Measurements from ENCODE around the gene B4GALT1.

B4GALT1 gene

DNA sequence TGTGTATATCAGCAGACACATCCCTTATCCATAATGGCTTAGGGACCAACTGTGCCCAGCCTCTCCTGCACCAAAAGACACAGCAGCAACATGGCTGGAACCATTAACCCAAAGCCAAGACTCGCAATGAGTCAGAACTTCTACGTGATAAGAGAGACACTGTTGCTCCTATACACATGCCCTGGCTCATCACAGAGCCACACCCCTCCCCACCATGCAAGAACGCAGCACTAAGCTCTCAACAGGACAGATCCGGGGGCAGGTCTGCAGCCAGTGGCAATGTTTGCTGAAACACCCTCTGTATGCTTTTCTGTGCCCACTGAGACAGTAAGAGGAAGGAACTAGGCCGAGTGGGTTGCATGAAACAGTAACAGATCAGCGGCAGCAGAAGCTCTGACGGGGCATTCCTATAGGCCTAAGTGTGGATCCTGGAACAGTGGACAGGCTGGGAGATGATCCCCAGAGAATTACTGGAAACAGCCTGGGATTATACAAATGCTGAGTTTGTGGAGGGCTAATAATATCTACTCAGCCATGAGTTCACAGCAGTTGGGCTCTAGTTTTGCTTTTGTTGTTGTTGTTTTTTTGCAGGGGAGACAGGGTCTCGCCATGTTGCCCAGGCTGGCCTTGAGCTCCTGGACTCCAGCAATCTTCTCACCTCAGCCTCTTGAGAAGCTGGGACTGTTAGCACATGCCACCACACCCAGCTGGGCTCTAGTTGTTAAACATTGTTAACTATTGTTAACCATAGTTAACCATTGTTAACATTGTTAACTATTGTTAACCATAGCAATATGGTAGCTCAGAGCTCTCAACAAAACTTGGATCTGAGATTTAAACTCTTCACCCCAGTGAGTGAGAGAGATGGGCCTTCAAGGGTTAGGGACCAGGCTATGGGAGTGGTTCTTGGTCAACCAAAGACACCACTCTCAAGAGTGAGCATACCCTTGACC, 41.0 kb downstream of the B4GALT1 start:
- in situ Hi-C loops (cut with MboI; ENCODE audit: low sequenced_read_pairs): no loop called here

DNA sequence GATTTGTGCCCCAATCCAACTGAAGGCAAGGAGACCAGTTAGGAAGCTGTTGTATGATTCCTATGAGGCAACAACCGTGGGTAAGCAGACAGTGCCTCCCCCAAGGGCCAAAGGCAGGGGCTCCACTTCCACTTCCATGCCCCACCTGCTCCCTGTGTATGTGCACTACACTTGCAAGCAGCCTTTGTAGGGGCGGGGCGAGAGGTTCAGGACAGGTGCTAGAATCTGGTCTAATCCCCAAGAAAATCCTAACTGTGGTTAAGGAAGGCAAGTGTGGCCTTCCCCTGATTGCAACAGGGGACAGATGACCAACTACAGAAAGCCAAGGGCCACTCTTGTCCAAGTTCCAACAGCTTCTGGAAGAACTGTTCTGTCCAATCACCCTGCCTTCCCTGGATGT, 41.7 kb downstream of the B4GALT1 start:
- in situ Hi-C loops (cut with MboI; ENCODE audit: low sequenced_read_pairs): no loop called here

DNA sequence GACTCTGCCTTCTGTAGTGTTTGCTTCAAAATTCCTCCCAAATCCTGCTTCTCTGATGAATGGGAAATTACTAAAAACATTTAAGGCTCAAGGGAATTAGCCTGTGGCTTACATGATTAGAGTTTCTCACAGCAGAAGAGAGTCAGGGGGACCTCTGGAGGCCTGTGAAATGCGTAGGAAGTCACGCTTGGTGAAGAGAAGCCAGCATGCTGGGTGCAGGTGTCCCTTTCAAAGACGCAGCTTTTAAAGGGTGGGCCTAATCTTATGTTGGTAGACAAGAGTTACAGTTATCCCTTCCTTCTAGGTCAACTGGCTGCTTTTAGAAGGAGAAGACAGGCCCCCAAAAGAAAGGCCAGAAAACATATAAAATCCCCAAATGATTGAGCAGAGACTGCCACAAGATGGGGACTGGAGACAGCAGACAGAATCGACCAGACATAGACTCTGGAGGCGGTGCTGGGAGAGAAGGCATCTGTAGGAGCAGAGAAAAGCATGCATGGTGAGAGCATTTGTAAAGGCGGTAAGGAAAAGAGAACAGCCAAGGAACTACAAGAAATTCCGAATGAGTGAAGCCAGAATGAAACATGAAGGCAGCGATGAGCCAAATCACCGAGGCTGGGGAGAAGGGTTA, 42.3 kb downstream of the B4GALT1 start:
- in situ Hi-C loops (cut with MboI; ENCODE audit: low sequenced_read_pairs): no loop called here

DNA sequence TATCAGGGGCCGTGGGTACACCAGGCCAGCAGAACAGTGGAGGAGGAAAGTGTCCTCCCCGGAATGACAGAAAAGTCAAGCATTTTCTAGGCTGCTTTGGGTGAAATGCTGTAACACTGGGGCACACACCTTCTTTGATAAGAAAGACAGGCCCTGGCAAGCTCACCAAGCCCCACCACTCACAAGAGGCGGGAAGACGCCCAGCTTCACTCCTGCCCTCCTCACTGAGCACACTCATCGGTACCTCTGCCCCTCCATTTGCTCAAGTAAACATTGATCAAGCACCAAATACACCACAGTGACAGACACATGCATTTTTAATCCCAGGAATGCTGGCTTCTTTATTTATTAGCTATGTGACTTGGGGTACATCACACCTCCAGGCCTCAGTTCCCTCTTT, 43.1 kb downstream of the B4GALT1 start:
- in situ Hi-C loops (cut with MboI; ENCODE audit: low sequenced_read_pairs): no loop called here

DNA sequence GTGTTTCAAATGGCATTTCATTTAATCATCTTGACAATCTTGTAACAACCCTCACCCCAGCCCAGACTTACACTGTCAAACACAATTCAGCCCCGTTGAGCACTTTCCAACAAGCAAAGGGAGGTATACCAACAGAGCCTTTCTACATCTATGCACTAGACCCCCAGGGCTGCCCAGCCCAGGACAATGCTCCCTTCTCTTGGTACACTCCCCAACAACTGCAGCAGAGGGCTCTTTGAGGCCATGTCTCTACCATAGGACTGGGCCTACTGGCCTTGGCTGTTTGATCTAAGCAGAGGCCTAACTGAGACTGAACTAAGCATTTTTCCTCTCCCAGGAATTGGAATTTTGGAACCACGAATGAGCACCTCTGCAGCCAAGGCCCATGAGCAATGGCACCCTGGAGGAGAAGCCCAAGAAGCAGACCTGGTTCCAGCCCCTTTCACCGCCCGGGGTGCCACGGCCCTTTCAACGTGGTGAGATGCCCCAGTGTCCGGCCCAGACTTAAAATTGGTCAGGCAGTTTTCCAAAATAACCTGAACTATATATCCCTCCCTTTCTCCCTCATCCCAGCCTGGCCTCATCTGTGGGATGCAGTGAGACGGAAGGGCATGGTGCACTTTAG, 43.6 kb downstream of the B4GALT1 start:
- in situ Hi-C loops (cut with MboI; ENCODE audit: low sequenced_read_pairs): no loop called here

DNA sequence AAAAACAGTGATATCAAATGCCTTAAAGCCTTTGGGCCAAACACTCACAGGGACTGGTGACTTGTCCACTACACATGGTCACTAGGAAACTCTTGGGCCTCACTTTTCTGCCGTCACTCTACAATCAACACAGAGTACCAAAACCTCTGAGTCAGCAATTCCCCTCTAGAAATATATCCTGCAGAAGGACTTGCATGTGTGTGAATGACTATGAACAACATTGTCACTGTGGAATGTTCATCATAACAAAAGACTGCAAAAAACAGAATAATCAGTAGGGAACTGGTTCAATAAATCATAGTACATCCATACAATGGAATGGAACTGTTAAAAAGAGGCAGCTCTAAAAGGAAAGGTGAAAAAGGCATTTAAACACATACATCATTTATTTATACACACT, 46.5 kb downstream of the B4GALT1 start:
- in situ Hi-C loops (cut with MboI; ENCODE audit: low sequenced_read_pairs): no loop called here

DNA sequence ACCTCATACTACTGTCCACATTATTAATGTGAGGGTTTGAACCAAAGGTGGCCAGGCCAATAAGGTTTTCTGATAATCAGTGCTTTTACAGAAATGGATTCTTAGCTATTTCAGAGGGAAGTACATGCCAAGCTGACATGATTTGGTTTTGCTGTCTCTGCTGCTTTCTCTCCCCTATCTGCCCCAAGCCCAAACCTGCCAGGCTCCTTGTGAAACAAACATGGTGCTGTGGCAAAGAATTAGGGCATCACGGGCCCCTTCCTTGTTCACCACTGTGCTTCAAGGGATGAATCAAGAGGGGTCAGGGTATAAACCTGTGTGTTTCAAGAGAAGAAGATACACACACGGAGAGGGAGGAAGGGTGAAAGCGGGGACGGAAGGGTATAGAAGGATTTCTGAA, 49.3 kb downstream of the B4GALT1 start:
- in situ Hi-C loops (cut with MboI; ENCODE audit: low sequenced_read_pairs): no loop called here

DNA sequence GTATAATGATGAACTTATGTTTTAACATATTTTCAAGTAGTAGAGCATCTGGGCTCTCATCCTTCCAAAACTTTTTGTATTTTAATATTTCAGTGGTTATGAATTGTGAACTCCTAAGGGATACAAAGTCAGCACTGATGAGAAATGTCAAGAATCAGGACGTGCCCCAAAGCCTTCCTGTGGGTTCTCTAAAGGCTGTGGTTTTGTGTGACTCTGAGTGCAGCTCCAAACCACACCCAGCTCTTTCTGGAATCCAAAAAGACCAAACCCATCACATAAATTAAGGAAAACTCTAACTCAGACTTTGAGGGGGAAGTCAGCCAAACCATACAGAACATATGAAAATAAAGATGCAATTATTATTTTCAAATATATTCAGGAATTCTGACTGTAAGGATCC, 49.8 kb downstream of the B4GALT1 start:
- in situ Hi-C loops (cut with MboI; ENCODE audit: low sequenced_read_pairs): no loop called here

DNA sequence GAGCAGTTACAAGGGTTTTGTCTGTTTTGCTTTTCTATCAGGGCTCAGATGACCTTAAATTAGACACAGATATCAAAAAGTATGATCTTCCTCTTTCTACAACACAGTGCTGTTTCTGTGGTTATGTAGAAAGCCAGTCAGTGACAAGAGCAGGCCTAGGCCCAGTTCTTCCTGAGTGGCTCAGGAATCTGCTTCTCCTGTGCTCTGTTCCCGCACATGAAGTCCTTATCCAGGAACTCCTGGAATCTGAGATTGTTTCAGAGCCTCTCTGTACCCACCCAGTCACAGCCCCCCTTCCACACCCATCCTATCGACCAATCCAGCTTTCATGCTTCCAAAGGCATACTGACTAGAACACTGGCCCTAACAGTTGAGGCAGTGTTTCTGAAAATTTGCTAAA, 50.3 kb downstream of the B4GALT1 start:
- in situ Hi-C loops (cut with MboI; ENCODE audit: low sequenced_read_pairs): no loop called here

DNA sequence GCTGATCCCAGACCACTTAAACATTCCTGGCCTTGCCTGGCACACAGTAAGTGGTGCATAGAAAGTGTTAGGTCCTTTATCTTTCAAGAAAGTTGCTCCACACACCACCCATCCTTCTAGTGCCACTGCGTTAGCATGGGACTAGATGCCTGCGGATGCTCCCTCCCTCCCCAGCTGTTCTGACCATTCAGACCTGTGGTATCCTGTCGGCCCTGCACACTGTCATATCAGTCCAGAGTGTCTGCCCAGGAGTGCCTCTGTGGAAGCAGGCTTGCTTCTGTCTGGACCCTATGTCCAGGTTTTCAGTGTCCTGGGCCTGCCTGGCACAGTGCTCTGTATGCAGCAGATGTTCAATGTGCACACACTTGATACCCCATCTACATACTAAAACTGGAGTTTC, 52.4 kb downstream of the B4GALT1 start:
- in situ Hi-C loops (cut with MboI; ENCODE audit: low sequenced_read_pairs): no loop called here

DNA sequence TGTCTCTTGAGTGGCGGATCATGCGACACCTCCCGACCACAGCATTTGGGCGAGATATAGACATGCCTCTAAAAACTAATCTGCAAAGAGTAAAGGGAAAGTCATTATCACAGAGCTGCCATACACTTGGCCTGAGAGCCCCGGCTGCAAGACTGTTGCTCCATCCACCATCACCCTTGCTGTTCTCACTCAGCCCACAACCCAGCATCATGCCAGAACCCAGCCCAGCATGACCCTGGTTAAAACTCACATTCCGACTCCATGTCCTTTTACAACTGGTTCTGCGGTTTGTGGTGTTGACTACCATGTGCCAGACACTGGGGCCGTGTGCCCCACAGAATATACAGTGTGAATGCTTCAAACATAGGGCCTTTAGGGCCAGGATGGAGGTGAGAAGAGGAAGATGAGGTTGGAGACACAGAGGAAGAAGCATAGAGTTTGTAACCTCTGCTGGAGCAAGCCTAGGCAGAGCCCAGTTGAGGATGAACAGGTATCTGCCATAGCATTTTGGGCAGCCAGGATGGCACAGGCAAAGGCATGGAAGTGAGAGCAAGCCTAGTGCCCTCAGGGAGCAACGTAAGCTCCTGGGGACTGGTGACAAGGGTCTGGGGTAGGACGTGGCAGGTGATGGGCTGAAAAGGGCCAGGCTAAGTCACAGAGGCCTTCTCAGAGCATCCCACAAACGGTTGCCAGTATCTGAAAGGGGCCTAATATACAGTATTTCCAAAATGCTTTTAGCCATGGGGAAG, 53.2 kb downstream of the B4GALT1 start:
- in situ Hi-C loops (cut with MboI; ENCODE audit: low sequenced_read_pairs): no loop called here

DNA sequence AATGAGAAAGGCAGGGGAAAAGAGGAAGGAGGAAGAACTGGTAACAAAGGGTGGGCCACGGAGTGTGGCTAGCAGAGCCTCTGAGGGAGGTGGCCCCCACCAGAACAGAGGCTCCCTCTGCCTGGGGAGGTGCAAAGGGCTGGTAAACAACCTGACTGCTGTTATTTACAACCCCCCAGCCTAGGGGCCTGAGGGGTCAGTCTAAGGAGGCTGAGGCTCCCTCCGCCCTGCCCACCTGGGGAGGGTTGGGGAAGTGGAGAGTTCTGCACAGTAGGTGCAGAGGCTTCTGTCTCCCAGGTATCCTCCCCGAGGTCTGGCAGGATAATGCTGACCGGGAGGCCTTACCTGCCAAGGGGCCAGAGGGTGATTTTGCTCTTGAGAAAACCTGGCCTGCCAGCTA, 55.0 kb downstream of the B4GALT1 start:
- in situ Hi-C loops (cut with MboI; ENCODE audit: low sequenced_read_pairs): no loop called here

DNA sequence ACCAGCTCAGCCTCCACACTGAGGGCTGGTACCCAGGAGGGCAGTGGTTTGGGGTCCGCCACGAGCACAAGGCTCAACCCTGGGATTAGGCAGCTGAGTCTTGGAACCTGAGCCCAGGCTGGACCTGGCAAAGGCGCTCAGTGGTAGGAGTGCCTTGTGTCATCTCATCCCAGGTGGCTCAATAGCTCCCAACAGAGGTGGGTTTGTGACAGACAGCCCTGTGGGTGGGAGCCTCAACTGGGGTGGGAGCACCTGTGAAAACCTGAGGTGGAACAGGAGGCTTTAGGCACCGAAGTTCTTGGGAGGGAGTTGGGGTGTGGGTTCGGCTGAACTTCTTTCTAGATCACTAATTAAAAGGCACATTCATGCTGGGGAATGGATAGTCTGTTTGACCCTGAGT, 55.5 kb downstream of the B4GALT1 start:
- in situ Hi-C loops (cut with MboI; ENCODE audit: low sequenced_read_pairs): no loop called here

DNA sequence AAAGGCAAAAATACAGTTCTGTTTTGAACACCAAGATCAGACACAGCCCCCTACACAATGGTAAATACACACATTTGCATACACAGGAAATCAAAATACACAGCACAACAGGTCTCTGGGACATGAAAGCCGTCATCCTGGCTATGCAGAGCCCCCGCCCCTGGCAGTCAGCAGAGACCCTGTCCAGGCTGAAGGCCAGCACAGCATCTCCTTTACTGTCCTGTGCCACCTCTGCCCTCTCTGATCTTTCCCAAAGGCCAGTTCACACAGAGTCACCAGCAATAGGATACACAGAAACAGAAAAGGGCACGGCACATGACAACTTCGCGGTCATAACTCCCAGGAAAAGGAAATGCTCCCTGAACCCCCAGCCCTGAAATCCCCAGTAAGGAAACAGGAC, 56.5 kb downstream of the B4GALT1 start:
- in situ Hi-C loops (cut with MboI; ENCODE audit: low sequenced_read_pairs): no loop called here

DNA sequence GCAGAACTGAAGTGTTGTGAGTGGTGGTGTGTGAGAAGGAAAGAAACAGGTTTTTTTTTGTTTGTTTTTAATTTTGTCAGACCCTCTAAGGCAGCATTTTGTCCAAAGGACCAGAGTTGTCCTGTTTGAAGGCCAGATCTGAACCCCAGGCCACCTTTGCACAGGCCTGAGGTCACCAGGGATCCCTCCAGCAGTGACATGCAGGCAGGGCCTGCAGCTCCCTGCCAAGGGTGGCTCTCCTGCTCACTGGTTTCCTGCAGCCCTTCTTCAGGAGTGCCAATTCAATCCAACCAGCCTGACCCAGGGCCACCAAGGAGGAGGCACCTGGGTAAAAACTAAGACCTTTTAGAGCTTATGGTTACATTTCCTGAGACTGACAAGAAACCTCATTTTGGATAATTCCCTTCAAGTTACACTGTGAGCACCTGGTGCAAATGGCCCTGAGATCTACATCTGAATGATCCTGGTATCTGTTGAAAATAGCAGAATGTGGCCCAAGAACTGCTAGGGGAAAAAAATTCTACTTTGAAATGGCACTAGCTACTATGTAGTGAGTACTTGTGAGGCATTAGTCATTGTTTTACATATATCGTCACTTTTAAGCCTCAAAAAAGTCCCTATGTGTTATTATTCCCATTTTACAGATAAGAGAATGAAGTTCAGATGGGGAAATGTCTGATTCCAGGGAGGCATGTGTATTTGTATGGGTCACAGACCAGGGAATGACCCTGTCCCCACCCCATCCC, 57.1 kb downstream of the B4GALT1 start:
- in situ Hi-C loops (cut with MboI; ENCODE audit: low sequenced_read_pairs): no loop called here

DNA sequence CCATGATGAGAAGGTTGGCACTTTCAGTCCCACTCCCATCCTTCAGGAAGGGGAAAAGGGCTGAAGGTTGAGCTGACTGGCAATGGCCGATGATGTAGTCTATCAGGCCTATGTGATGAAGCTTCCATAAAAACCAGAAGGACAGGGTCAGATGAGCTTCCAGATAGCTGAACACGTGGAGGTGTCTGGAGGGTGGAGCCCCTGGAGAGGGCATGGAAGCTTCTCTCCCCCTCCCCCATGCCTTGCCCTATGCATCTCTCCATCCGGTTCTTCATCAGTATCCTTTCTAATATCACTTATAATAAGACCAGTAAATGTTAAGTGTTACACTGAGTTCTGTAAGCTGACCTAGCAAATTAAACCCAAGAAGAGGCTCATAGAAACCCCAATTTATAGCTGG, 58.0 kb downstream of the B4GALT1 start:
- in situ Hi-C loops (cut with MboI; ENCODE audit: low sequenced_read_pairs): no loop called here

DNA sequence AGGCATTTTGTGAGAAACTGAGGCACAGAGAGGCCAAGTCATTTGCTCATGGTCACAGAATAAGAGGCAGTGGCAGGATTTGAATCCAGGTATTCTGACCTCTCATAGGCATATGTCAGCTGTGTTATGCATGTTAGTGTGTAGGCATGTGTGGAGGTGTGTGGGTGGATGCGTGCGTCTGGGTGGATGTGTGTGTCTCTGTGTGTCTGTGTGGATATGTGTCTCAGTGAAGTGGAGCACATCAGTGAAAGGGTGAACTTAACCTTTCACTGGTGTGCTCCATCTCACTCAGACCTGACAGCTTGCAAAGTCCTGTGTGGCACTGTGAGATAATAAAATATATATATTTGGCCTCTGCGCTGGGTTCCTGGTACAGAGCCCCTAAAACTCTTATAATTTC, 58.7 kb downstream of the B4GALT1 start:
- in situ Hi-C loops (cut with MboI; ENCODE audit: low sequenced_read_pairs): no loop called here

DNA sequence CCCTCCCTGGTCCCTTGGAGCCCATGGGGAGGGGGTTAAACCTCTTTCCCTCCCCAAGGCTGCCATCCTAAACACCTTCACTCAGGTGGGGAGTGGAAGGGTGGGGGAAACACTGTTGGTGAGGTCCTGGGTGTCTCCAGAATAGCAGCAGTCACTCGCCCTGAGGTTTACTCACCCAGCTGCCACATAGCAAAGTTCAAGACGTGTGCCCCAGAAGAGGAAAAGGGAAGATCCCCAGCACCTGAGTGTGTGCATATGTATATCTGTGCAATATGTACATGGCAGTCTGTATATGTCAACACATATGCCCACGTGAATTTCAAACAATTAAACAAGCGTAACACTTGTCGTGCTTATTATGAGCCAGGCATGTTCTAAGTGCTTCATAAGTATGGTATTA, 59.4 kb downstream of the B4GALT1 start:
- in situ Hi-C loops (cut with MboI; ENCODE audit: low sequenced_read_pairs): no loop called here

DNA sequence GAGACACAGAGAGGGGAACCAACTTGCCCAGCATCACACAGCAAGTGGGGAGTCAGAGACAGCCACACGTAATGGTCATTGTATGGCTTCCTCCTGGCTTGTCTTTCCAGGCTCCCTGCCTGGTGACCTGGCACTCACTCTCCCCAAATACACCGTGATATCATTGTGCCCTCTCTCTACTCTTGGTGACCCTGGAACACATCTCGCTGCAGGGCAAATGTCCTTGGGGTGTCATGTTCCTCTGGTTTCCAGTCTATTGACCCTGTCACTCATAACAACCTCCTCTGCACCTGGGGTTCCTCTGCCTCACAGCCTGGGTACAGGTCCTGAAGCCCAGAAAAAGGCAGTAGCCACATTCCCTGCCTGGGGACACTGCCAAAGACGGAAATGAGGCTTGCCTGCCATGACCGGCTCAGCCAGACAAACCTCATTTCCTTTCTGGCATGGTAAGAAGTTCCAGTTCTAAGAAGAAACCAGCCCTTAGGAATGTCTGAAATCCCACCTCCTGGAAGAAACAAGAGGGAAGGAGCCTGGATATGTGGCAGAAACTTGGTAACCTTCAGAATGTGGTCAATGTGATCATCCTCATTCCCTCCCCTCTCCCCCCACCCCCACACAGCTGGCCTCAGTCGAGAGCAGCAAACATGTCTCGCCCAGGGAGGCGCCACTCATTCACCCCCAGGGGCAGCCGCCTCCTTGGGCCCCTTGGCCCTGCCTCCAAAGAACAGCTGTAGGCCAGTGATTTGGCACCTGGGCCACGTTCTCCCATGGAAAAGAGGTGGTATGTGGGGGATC, 60.1 kb downstream of the B4GALT1 start:
- in situ Hi-C loops (cut with MboI; ENCODE audit: low sequenced_read_pairs): no loop called here

DNA sequence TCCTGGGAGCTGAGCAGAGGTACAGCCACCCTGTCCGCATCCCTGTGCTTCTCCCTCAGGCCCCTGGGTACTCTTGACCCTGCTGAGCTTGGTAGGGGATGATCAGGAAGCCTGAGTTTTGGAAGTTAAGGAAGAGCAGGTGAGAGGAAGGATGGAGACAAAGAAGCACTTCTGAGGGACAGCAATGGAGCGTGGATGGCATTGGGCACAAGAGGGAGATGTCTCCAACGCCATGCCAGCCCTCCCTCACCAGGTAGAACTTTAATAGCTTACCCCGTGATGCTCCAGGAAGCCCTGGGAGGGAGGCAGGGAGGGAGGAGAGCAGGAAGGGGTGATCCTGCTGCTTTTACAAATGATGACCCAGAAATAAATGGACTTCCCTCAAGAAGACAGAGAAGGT, 60.8 kb downstream of the B4GALT1 start:
- in situ Hi-C loops (cut with MboI; ENCODE audit: low sequenced_read_pairs): no loop called here

Measured in HL-60/S4 treated with retinoic acid at 250 ng/mL for 4 days and 3 days (cell line).